ENCODE results near the gene MAN1A1.
"Not testable (repeated sequence)": the region's sequence is repeated elsewhere in the genome, so short reads cannot be mapped to it uniquely, and the experiment has no call there.

The MAN1A1 gene

DNA sequence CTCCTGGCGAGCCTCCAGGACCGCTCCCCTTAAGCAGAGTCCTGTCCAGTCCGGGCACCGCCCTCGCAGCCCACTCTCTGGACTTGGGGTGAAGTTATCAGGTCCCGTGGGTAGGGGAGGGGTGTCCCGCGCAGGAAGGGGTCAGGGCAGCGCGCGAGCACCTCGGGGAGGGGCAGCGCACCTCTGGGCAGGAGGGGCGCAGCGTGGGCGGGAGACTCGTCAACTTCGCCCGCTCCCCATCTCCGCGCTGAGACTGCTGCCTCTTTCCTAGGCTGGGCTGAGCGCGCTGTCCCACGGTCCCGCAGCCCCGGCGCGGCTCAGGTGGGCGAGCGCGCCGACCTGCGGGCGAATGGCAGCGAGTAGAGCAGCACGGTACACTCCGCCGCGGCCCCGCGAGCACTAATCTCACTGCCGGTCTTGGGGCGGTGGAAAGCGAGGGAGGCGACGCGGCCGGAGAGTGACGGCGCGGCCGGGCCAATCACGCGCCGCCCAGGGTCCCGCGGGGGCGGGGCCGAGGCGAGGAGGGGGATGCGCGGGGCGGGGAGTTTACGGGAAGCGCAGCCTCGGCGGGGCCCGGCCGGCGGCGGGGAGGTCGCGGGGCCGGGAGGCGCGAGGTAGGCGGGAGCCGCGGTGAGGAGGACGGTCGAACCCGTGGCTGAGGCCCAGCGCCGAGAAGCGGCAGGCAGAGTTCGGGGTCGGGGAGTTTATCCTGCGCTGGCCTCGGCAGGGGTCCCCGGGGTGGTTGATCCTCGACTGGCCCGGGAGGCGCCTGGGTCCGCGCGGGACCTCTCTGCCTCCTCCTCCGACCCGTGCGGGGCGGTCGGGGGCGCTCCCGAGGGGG lies at the start of gene MAN1A1:
Gene MAN1A1 (minus strand): TSS at position 401 of the 841 bp plus-strand sequence. CDS start 696 bp downstream, outside the sequence.
- Histone ChIP-seq H2AFZ (ENCODE audit: low read depth, low read length) (peak within 1 kb of the TSS; percentile 100), H3K27me3 (ENCODE audit: insufficient read depth, low read length) (no peaks in the 10 kb centered on the region), H3K4me3 (ENCODE audit: low read length) (peak within 1 kb of the TSS; percentile 98), H3K9me3 (ENCODE audit: low read length) (no peaks in the 10 kb centered on the region), H3K36me3 (ENCODE audit: insufficient read depth, low read length) (no peaks in the 10 kb centered on the region), H3K4me1 (ENCODE audit: insufficient read depth, low read length) (peaks cover 16% of the 10 kb centered on the region)

DNA sequence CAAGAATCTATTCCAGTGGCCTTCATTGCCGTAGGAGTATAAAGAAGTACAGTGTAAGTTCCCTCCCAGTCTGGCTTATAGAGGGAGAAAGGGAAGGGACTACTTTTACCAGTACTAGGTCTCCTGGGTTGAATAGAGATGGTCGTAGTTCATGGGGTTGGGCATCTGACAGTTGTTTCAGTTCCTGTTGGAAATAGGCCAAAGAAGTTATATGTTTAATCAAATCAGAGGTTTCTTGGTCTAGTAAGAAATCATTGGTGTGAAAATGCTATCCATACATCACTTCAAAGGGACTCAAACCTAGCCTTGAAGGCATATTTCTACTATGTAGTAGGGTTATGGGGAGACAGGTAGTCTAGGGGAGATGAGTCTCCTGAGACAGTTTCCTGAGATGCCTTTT lies 45.6 kb upstream of the MAN1A1 start:
- Histone ChIP-seq H3K36me3 (ENCODE audit: insufficient read depth, low read length) (no peaks in the 10 kb centered on the region), H3K9me3 (ENCODE audit: low read length) (no peaks in the 10 kb centered on the region), H3K4me1 (ENCODE audit: insufficient read depth, low read length) (no peaks in the 10 kb centered on the region), H3K27me3 (ENCODE audit: insufficient read depth, low read length) (no peaks in the 10 kb centered on the region), H3K4me3 (ENCODE audit: low read length) (no peak overlapping the region), H2AFZ (ENCODE audit: low read depth, low read length) (no peak overlapping the region)

DNA sequence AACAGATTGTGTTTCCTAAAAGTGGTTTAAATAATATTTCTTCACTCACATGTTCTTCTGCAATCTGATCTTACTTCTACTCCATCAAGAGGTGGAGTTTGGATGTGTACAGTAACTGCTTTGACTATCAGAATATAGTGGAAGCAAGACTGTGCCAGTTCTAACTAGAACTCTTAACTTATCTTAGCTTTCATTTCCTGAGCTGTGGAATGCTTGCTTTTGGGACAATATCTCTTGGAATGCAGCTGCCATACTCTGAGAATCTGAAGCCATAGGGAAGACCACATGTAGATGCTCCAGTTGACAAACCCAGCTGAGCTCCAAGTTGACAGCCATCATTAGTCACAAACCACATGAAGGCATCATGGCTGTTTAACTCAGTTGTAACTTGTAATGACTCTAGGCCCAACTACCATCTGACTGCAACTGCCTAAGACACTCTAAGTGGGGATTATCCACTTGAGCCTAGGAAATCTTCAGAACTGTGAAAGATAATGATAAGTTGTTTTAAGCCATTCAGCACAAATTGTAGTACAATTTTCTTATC lies 40.8 kb upstream of the MAN1A1 start:
- no peaks in the 10 kb centered on the region for H3K27me3 ChIP-seq (ENCODE audit: insufficient read depth, low read length)
- H2AFZ ChIP-seq (ENCODE audit: low read depth, low read length), result no peak overlapping the region
- H3K9me3 ChIP-seq (ENCODE audit: low read length), result no peaks in the 10 kb centered on the region
- no peaks in the 10 kb centered on the region for H3K4me1 ChIP-seq (ENCODE audit: insufficient read depth, low read length)
- H3K36me3 ChIP-seq (ENCODE audit: insufficient read depth, low read length), result no peaks in the 10 kb centered on the region
- no peak overlapping the region for H3K4me3 ChIP-seq (ENCODE audit: low read length)

DNA sequence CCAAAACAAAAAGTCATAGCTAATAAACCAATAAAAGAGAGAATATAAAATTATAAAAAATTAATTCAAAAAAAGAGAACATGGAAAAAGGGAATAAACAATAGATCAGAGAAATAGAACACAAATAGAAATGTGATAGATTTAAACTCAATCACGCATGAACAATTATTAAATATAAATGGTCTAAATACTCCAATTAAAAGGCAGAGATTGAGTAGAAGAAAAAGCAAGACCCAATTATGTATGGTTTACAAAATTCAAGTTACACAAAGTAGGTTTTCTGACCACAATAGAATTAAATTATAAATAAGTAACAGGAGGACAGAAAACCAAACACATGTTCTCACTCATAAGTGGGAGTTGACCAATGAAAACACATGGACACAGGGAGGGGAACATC lies 36.4 kb upstream of the MAN1A1 start:
- H2AFZ ChIP-seq (ENCODE audit: low read depth, low read length), result no peak overlapping the region
- H3K4me1 ChIP-seq (ENCODE audit: insufficient read depth, low read length), result no peaks in the 10 kb centered on the region
- H3K36me3 ChIP-seq (ENCODE audit: insufficient read depth, low read length), result no peaks in the 10 kb centered on the region
- no peak overlapping the region for H3K4me3 ChIP-seq (ENCODE audit: low read length)
- no peaks in the 10 kb centered on the region for H3K9me3 ChIP-seq (ENCODE audit: low read length)
- no peaks in the 10 kb centered on the region for H3K27me3 ChIP-seq (ENCODE audit: insufficient read depth, low read length)

DNA sequence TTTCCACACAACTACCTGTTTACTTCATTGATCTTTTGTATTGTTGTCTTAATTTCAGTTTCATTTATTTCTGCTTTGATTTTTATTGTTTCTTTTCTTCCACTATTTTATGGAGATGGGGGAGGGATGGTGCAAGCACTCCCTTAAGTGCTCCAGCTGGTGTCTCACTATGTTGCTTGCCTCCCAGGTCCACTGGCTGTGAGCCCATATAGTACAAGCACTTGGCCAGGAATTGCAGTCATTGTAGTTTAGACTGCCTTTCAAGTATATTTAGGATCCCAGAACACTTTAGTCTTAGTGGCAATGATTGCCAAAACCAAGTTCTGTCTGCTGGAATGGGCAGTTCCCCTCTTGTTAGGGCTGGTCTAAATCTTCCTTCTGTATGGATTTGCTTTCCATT lies 34.9 kb upstream of the MAN1A1 start:
- Histone ChIP-seq H3K9me3 (ENCODE audit: low read length) (no peaks in the 10 kb centered on the region), H2AFZ (ENCODE audit: low read depth, low read length) (no peak overlapping the region), H3K36me3 (ENCODE audit: insufficient read depth, low read length) (no peaks in the 10 kb centered on the region), H3K4me1 (ENCODE audit: insufficient read depth, low read length) (no peaks in the 10 kb centered on the region), H3K4me3 (ENCODE audit: low read length) (no peak overlapping the region), H3K27me3 (ENCODE audit: insufficient read depth, low read length) (no peaks in the 10 kb centered on the region)

DNA sequence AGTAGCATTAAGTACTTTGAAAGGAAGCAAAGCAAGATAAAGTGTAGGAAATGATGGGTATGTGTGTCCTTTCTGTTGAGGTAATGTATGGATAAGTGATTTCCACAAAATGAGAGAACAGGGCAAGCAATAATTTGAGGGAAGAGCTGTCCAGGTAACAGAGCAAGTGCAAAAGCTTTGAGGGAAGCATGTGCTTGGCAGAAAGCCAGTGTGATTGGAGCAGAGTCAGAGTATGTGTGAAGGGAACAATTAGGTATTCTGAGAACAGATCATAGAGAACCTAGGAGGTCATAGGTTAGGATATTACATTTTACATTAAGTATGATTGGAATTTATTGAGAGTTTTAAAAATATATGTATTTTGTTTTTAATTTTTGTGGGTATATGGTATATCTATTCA lies 30.2 kb upstream of the MAN1A1 start:
- no peak overlapping the region for H3K4me3 ChIP-seq (ENCODE audit: low read length)
- H3K36me3 ChIP-seq (ENCODE audit: insufficient read depth, low read length), result no peaks in the 10 kb centered on the region
- no peaks in the 10 kb centered on the region for H3K9me3 ChIP-seq (ENCODE audit: low read length)
- no peak overlapping the region for H2AFZ ChIP-seq (ENCODE audit: low read depth, low read length)
- H3K4me1 ChIP-seq (ENCODE audit: insufficient read depth, low read length), result no peaks in the 10 kb centered on the region
- H3K27me3 ChIP-seq (ENCODE audit: insufficient read depth, low read length), result no peaks in the 10 kb centered on the region

DNA sequence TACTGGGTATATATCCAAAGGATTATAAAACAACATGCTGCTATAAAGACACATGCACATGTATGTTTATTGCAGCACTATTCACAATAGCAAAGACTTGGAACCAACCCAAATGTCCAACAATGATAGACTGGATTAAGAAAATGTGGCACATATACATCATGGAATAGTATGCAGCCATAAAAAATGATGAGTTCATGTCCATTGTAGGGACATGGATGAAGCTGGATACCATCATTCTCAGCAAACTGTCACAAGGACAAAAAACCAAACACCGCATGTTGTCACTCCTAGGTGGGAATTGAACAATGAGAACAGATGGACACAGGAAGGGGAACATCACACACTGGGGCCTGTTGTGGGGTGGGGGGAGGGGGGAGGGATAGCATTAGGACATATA lies 27.5 kb upstream of the MAN1A1 start:
- H3K4me3 ChIP-seq (ENCODE audit: low read length); H3K27me3 ChIP-seq (ENCODE audit: insufficient read depth, low read length); H3K9me3 ChIP-seq (ENCODE audit: low read length); H2AFZ ChIP-seq (ENCODE audit: low read depth, low read length); H3K4me1 ChIP-seq (ENCODE audit: insufficient read depth, low read length); H3K36me3 ChIP-seq (ENCODE audit: insufficient read depth, low read length): not testable (repeated sequence)

DNA sequence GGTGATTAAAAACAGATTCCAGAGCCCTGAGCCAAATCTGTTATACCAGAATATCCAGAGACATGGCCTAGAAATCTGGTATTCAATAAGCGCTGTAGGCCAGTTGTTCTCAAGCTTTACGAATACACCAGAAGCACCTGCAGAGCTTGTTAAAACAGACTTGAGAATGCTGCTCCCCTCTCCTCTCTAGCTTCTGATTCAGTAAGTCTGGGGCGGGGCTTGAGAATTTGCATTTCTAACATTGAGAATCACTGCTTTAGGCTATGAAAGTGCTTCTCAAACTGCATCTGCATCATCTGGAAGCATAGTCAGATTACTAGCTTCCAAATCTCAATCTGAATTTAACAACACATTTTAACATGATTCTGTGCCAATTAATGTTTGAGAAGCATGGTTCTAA lies 20.5 kb upstream of the MAN1A1 start:
- Histone ChIP-seq H3K4me3 (ENCODE audit: low read length) (no peak overlapping the region), H3K27me3 (ENCODE audit: insufficient read depth, low read length) (no peaks in the 10 kb centered on the region), H2AFZ (ENCODE audit: low read depth, low read length) (no peak overlapping the region), H3K4me1 (ENCODE audit: insufficient read depth, low read length) (no peaks in the 10 kb centered on the region), H3K9me3 (ENCODE audit: low read length) (no peaks in the 10 kb centered on the region), H3K36me3 (ENCODE audit: insufficient read depth, low read length) (no peaks in the 10 kb centered on the region)

DNA sequence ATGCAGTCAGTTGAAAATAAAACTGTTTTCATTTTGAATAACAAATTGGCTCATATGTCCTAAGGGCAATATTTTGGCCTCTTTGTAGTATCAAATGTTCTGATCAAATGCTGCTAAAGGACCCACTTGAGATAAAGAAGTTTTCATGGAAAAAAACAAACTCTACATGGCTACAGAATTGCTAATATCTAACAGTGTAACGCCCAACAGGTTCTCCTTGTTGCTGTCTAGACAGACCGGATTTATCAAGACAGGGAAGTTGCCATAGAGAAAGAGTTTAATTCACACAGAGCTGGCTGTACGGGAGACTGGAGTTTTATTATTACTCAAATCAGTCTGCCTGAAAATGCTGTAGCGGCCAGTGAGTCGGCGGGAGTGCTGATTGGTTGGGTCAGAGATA lies 19.4 kb upstream of the MAN1A1 start:
- Histone ChIP-seq H3K27me3 (ENCODE audit: insufficient read depth, low read length) (no peaks in the 10 kb centered on the region), H3K9me3 (ENCODE audit: low read length) (no peaks in the 10 kb centered on the region), H3K4me3 (ENCODE audit: low read length) (no peak overlapping the region), H3K4me1 (ENCODE audit: insufficient read depth, low read length) (no peaks in the 10 kb centered on the region), H2AFZ (ENCODE audit: low read depth, low read length) (no peak overlapping the region), H3K36me3 (ENCODE audit: insufficient read depth, low read length) (no peaks in the 10 kb centered on the region)

DNA sequence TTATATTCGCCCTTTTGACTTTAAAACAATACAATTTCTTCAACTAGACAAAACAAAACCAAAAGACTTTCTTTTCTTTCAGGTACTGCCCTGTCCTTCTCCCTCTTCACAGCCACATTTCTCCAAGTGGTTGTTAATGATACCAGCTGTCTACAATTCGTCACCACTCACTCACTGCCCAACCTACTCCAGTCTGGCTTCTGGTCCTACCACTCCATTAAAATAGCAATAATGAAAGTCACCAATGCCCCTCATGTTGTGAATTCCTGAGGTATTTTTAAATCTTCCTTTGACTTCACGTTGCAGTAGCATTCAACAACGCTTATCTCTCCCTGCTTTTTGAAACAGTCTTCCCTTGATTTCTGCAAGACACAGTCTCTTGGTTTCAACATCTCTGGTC lies 11.6 kb upstream of the MAN1A1 start:
- H3K36me3 ChIP-seq (ENCODE audit: insufficient read depth, low read length), result no peaks in the 10 kb centered on the region
- H3K27me3 ChIP-seq (ENCODE audit: insufficient read depth, low read length), result no peaks in the 10 kb centered on the region
- H3K9me3 ChIP-seq (ENCODE audit: low read length), result no peaks in the 10 kb centered on the region
- H3K4me3 ChIP-seq (ENCODE audit: low read length), result no peak overlapping the region
- H3K4me1 ChIP-seq (ENCODE audit: insufficient read depth, low read length), result no peaks in the 10 kb centered on the region
- H2AFZ ChIP-seq (ENCODE audit: low read depth, low read length), result no peak overlapping the region

DNA sequence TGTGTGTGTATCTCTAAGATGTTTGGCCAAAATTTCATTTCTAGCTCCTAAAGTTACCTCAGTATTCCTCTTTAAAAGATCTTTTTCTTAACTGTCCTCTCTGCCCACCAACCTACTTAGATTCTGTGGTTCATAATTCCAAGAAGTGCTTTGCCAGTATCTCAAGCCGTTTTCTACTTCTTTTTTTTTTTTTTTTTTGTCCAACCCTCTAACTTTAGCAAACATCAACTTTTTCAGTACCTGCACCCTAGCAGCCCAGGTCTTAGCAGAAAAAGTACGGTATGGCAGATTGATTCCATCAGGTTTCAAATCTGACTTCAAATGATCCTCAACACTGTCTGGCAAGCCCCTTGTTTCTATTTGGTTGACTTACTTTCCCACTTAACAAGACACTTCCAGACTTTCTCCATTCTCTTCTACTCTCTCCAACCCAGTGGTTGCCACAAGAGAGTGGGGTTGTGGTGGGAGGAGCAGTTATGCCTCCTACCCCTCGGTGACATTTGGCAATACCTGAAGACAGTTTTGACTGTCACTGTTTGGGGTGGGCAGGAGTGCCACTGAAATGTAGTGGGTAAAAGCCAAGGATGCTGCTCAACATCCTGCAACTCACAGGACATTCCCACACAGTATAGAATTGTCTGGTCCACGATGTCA lies 10.8 kb upstream of the MAN1A1 start:
- Histone ChIP-seq H3K36me3 (ENCODE audit: insufficient read depth, low read length) (no peaks in the 10 kb centered on the region), H3K4me1 (ENCODE audit: insufficient read depth, low read length) (no peaks in the 10 kb centered on the region), H2AFZ (ENCODE audit: low read depth, low read length) (no peak overlapping the region), H3K27me3 (ENCODE audit: insufficient read depth, low read length) (no peaks in the 10 kb centered on the region), H3K4me3 (ENCODE audit: low read length) (no peak overlapping the region), H3K9me3 (ENCODE audit: low read length) (no peaks in the 10 kb centered on the region)

DNA sequence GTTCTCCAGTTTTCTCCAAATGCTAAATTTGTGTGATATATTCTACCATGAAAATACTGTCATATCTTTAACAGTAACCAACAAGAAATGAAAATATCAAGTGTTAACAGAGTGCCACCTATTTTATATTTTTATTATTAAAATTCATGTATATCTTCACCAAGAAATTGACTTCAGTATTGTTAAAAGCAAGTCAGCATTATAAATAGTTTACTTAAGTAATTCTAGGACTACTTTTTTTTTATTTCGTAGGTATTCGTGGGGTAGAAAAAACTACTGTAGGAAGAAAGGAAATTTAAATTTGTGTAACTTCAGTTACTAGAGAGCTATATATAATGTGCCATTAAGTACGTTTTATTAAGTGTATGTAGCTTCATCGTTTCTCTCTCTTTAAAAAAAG lies 6.3 kb upstream of the MAN1A1 start:
- Histone ChIP-seq H3K4me3 (ENCODE audit: low read length) (no peak overlapping the region), H3K9me3 (ENCODE audit: low read length) (no peaks in the 10 kb centered on the region), H3K4me1 (ENCODE audit: insufficient read depth, low read length) (peaks cover 4% of the 10 kb centered on the region), H3K27me3 (ENCODE audit: insufficient read depth, low read length) (no peaks in the 10 kb centered on the region), H3K36me3 (ENCODE audit: insufficient read depth, low read length) (no peaks in the 10 kb centered on the region), H2AFZ (ENCODE audit: low read depth, low read length) (no peak overlapping the region)

DNA sequence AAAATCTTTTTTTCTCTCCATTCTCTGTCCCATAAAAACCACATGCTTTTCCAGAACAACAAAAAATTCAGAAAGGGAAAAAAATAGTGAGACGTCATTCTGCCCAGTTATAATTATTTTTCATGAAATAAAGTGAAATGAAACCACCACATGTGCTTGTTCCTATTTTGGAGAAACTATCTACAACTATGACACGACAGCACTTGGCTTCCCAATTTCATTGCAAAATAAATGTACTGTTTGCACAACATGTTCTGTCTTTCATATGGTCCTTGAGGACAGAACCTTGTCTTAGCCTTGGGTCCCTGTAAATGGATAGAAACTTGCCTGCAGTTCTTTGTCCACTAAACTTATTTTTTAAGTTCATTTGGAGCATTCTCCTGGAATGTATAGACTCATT lies 5.6 kb upstream of the MAN1A1 start:
- H3K36me3 ChIP-seq (ENCODE audit: insufficient read depth, low read length), result no peaks in the 10 kb centered on the region
- H2AFZ ChIP-seq (ENCODE audit: low read depth, low read length), result no peak overlapping the region
- H3K4me3 ChIP-seq (ENCODE audit: low read length), result no peak overlapping the region
- H3K4me1 ChIP-seq (ENCODE audit: insufficient read depth, low read length), result peaks cover 8% of the 10 kb centered on the region
- no peaks in the 10 kb centered on the region for H3K9me3 ChIP-seq (ENCODE audit: low read length)
- no peaks in the 10 kb centered on the region for H3K27me3 ChIP-seq (ENCODE audit: insufficient read depth, low read length)

Data from neuron (in vitro differentiated cells).